HG02678 (cell line): ENCODE measurements around the gene TMEFF2.
A peak's percentile ranks its signal among the peaks of the same experiment; 100 is the strongest.

Experiments used
- ATAC-seq: cut with Tn5 transposase; IDR thresholded peaks from one replicate; pipeline ENCODE4 v1.9.1; 2021; ENCODE audit warnings: mild to moderate bottlenecking, moderate library complexity; ENCODE audit not compliant: unreplicated experiment

The TMEFF2 gene

DNA sequence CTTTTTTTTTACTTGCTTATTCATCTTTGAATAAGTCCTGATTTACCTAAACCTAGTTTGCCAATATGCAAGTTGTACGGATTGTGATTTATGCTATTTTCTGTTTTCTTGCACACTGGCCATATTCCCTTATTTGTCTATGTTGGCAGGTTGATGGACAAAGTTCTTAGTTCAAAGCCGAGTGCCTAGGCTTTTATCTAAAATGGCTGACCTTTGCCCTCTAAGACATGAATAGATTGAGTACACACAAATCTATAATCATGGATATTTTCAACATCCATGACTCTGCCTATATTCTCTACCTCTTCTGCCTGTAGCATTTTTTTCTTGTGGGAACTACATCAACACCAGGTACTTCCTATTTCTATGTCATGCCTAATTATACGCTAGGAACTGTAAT is 171.7 kb downstream of the TMEFF2 start:
- no peak for ATAC-seq

DNA sequence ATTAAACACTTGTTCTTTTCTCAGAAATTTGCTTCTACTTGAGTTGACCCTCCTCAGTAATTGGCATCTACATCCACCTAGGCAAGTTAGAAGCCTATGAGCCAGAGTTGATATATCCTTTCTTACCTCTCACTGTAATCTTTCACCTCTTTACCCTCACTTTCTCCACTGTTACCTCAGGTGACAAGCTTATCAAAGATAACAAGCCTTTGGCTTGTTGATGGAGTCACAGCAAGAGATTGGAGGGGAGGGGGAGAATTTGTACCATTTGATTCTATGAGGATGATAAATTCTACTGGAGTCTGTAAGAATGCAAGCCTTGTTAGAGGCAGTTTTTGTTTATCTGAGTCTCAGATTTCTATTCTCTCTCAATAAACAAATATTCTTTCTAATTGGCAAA is 176.9 kb downstream of the TMEFF2 start:
- ATAC-seq = no peak

DNA sequence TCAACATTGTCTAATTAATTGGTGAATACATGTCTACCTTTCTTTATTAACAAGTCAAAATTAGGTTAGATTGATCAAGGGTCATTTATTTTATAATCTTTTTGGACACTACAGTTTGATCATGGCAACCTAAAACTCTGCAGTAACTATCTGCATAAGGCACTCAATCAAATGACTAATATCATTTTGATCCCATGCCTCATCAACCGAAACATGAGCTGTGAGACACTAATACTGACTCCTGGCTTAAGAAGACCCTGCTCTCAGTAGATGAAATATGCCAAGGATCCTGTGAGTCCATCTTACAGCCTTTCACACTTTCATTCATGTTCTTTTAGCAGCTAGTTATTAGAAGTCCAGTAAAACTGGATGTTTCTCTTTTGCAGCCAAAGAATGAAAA is 178.5 kb downstream of the TMEFF2 start:
- no peak for ATAC-seq

DNA sequence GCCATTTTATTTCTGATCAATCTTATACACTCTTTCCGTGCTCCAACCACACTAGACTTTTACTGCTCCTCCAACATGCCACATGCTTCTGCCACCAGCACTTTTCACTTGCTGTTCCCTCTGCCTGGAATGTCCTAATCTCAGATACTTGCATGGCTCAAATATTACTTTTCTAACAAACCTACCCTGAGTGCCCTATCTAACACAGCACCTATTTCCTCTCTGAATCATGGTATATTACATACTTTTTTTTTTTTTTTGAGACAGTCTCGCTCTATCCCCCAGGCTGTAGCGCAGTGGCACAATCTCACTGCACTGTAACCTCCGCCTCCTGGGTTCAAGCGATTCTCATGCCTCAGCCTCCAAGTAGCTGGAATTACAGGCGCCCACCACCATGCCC is 181.5 kb downstream of the TMEFF2 start:
- ATAC-seq = no peak

DNA sequence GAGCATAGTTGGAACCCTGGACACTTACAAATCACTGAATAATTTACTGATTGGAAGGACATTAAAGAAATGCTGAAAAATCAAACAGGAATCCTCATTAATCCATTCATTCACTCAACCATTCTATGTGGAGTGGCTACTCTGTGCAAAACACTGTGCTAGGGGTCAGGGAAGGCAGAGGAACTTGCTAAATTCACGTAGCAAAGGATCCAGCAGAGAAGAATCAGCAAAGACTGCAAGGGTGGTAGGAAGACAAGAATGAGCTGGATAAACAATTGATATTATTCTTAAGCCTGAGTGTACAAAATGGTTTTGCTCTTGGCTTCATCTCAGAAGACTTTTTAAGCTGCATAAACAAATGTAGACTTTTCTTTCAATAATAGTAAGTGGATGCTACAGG is 183.5 kb downstream of the TMEFF2 start:
- no peak for ATAC-seq

DNA sequence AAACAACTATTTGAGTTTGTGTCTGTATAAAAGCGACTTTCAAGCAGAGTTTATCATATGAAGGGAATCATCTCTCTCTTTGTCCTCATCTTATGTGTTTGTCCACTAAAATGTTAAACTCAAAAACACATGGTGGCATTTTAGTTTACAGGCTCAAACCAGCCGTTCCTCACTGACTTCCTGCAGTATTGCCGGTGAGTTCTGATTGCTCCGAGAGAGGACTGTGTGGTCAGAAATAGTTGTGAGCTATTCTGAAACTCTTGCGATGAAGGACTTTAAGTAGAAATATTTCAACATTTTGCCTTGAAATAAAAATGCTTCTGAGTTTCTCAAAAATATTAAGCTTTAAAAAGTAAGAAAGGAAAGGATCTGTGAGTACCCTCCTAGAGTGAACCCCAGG is 184.7 kb downstream of the TMEFF2 start:
- no peak for ATAC-seq

DNA sequence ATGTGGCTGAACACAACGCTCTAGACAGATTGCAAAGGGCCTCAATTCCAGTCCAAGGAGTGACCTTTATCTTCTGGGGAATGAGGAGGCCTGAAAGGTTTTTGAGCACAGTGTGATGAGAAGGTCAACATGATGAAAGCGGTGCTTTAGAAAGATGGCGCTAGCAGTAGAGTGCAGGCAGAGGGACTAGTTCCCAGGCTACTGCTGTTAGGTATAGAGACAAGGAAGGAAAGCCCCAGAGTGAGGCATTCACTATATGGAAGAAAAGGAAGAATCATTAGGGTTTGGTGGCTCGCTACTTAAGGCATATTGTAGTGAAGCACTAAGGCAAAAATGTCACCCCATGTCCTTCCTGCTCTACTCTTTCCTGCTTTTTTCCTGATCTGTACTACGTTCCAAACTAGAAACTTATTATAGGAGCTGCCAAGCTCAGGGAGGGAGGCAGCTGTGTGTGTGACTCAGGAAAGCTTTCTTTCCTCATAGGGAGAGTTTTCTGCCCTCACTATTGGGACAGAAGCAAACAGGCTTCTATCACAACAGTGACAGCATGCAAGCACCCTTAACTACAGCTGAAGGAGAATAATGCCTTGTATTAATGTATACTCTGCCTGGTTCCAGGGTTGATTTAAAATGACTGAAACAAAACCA is 187.0 kb downstream of the TMEFF2 start:
- ATAC-seq = no peak

DNA sequence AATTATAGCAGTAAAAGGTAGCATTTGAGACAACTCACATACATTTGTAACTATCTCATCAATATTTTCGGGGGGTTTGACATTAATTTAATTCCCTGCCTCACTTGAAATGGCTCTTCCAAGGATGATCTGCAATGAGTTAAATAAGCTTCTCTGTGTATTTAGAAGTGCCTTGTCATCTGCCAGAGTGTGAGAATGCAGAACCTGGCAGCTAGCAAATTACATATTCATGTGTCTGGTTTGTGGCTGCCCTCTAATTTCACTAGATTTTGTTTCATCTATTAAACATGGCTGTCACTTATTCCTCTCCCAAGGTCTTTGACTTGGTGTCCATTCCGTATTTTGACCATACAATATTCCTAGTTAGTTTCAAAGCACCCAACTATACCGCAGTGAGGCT is 189.5 kb downstream of the TMEFF2 start:
- no peak for ATAC-seq

DNA sequence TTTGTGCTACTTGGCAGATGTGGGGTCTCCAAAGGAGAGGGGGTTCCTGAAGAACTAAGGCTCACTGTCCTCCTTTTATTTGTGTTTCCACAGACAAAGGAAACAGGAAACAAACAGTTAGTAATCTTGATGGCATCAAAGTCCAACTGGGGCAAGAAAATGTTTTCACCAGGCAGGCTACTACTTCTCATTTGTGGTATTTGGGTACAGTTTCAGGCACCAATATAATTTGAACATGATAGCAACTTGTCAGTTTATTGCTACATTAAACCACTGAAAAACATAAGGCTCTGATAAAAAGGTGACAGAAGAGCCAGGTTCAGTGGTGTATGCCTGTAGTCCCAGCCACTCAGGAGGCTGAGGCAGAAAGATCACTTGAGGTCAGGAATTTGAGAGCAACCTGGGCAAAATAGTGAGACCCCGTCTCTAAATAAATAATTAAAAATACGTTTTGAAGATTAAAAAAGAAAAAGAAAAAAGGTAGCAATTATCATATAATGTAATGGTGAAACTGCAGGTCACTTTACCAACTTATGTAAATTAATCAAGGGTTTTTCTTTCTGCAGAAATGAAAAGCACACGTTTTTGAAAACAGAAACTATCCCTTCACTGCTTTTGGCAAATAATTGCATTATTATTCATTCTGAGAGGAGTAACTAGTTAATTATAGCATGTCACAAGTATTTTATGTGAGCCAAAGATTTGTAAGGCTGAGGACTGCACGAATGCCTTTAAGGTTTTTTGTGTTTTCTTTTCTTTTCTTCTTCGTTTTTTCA is 190.4 kb downstream of the TMEFF2 start:
- peak; percentile 62 for ATAC-seq

DNA sequence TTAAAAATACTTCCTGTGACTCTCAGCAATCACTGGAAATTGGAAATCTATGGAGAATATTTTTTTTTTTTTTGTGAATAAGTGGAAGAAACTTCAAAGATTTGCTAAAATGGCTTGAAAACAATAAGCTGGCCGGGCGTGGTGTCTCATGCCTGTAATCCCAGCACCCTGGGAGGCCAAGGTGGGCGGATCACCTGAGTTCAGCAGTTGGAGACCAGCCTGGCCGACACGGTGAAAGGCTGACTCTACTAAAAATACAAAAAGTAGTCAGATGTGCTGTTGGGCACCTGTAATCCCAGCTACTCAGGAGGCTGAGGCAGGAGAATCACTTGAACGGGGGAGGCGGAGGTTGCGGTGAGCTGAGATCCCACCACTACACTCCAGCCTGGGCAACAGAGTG is 192.3 kb downstream of the TMEFF2 start:
- ATAC-seq = no peak

DNA sequence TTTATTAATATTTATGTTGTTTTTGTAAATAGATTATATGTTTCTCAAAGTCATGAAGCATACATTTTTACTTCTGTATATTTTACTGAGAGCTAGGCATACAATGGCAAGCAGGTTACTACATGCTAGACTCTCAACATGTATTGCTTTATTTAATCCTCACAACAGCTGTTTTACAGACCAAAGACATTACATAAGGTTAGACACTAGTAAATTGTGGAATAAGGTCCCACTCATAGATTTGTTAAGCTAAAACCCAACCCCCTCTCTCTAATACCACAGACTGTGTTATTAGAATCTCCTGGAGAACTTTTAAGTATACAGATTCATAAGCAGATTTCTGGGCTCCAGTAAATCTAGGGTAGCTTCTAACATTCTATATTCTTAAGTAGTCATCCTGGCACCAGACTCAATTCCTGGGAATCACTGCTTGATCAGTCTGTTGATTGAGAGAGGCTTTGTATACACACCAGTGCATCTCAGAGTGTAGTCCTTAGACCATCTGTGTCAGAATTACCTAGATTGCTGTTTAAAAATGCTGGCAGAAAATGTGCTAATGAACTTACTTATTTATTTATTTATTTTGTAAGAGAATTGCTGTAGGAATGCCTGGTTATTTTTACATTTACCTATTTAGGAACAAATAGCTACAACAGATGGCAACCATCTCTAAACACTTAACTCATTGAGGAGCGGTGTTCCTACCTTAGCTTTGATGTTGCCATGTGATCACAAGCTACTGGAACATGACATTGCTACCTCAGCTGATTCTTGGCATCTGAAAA is 194.3 kb downstream of the TMEFF2 start:
- no peak for ATAC-seq

DNA sequence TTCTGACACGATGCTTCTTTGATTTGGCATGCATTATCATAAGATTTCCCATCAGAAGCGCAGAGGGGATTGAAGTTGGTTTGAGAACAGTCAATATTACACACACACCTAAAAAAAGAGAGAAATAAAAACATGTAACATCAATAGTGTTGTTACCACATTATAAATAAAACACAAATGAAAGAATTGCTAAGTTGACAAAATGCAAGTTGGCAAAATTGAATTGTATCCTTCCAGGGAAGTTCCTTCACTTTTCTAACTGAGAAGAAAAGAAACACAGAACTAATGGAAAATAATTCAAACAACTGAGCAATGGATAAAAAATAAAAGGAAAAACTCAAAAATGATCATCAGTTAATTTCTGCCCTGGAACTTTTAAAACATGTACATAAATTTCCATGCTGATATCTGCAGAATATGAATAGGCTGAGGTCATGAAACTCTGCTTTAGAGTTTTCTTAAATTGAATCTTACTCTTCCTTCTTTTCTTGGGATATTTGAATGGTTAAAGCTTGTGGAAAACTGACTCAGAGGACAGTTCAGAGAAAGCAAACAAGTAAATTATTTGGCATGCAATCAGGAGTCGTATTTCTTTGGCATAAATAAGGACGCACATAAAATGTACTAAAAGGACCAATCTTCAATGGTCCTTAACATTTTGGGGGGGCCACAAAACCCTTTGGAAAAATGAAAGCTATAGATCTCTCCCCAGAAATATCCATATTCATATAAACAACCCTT is 195.5 kb downstream of the TMEFF2 start:
- ATAC-seq = no peak

DNA sequence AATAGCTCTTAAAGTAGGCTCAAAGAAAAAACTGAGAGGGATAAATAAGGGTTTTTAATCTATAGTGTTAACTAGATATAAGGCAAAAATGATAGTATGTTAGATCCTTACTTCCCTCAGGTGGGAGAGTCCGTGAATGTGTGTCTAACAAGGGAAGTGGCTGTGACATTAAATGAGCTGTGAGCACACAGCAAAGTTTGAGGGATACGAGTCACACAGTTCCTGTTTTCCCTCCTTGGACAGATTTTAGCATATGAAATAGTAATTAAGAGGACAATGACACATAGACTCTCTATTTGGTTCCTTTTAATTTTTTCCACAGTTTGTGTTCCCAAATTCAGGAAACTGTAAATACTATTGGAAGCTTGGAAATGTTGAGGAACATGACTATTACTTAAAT is 199.4 kb downstream of the TMEFF2 start:
- ATAC-seq = no peak

DNA sequence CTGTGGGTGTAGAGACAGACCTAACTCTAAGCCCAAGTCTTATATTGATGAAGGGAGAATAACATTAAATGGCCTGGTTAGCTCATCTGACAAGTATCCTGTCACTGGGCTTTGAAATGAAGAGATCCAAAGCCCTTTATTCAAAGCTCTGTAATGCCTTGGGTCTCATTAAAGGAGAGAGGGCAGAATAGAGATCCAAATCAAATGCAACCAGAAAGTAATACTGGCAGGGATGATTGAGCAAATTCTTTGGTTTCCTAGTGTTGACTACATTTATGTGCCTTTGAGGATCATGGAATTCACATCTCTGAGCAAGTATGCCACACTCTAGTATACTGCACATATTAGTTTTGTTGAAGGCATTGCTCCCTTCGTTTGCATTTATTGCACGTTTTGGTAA is 200.0 kb downstream of the TMEFF2 start:
- ATAC-seq = no peak

DNA sequence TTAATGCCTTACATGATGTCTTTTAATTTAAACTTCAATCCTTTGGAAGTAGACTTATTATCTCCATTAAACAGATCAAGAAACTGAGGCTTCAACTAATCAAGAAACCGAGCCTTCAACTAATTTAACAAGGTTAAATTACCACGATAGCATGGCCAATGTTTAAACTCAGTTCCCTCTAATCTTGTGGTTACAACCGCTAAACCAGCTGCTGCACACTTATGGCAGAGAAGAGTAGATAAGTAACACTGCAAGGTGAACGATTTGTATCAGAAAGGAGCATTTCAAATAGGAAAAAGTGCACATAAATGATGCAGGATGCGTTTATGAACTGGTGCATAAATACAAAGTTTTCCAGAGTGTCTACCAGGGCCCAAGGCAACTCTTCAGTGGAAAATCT is 203.3 kb downstream of the TMEFF2 start:
- no peak for ATAC-seq

DNA sequence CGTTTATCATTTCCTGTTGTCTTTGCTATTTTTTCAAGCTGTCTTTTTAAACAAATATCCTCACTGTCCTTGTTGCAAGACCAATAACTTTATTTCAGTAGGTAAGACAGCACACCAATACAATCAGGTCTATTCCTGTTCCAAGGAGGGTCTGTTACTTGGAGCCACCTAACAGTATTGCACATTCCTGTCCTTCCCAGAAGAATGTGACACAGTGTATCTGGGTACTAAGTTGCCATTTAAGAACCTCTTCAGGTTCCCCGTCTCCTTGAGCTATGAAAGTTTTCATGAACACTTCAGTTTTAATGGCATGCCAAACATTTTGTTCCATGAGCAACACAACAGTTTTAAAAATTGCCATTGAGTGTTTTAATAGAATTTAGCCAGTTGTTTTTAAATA is 209.0 kb downstream of the TMEFF2 start:
- ATAC-seq = no peak

DNA sequence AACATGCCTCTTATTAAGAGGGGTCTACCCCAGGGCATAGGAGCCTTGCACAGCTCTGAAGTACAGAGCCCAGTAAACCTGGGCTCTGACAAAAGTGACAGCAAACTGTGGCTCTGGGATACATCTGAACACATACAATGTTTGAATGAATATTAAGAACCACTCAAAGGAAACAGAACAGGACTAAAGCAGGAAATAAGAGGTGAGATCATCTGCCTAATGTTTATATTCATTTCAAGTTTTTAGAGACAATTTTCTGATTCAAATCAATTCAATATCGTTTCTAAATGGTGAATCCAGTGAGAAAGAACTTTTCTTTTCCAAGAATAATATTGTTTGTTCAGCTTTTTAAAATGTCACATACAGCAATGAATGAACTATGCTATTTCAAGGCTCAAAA is 211.1 kb downstream of the TMEFF2 start:
- no peak for ATAC-seq

DNA sequence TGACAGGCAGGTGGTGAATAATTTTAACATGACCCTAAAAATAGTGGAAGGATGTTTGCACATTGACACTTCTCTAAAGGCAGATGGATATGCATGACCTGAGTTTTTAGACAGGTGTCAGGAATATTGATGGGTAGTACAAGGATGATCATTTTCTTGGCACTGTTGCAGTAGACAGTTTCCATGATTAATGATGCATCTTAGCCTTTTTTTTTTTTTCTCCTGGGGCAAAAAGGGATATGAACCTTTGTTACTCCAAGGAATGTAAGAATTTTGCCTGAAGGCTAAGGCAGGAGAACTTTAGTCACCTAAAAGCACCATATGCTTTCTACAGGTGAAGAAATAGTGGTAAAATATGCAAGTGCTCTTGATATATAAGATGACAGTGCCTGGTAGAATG is 211.5 kb downstream of the TMEFF2 start:
- ATAC-seq = no peak

DNA sequence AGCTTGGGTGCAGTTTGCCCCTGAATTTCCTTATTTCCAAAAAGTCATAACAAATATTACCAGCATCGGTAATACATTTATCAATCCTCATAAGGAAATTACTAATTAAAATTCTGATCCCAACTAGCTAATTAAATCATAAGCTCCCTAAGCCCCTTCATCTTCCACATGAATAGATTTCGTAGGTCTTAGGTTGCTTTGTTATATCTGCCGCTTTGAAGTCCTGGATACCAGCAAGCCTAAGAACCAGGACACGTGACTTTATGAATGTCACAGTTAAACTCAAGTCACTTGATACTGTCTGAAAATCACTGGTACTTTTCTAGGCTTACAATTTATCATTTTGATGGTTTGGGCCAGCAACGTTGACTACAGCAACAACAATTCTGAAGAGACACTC is 213.0 kb downstream of the TMEFF2 start:
- ATAC-seq = no peak

DNA sequence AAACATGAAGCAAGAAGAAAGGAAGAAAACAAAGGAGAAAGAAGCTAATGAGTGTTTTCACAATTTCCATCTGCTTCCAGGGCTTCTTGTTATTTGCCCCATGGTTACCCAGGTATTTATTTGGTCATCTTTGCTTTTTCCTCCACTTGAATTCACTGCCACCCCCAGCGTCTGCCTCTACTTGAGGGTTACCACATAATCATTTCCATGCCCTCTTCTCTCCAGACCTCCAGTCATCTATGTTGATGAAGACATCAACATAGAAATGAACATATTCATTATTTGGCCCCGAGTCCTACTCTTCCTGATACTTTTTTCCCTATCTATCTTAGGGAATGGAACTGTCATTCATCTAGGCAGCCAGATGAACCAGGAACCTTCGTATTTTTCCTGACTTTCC is 214.2 kb downstream of the TMEFF2 start:
- ATAC-seq = no peak

DNA sequence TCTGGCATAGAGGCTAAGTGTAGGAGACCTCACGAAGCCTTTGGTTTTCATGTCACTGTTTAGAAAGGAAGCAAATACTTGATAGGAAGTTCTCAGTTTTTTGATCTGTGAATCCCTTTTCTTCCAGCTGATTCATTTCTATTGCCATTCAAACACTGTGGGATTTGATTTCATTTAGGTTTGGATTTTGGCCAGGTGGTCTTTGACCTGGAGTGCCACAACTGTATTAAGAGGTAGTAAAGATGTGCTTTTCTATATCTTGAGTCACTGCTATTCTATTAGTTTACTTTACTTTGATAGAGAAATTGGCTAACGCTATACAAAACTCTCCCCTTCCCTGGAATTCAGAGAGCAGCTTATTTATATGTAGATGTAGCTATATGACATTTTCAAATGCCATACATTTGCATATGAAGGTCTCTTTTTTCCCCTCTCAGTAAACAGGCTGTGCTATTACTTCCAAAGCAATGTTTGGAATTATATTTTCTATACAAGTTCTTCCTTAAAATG is 215.5 kb downstream of the TMEFF2 start:
- no peak for ATAC-seq
